Suprapubic skin (tissue), 4 donors: ENCODE results near the gene HSPB9.

Experiments used
- EP300 ChIP-seq: sonication (generic); formaldehyde crosslinking; IDR thresholded peaks from one replicate; pipeline ENCODE4 v1.6.1; 2017; ENCODE audit warnings: antibody characterized with exemption
- POLR2A ChIP-seq, 2 donors: fragments of 450-650 bp; IDR thresholded peaks; one replicate each; pipeline ENCODE4 v1.6.1; 2017; ENCODE audit warnings: antibody characterized with exemption in 2 of 2, mild to moderate bottlenecking in 2 of 2, moderate library complexity in 2 of 2
- POLR2AphosphoS5 ChIP-seq, 3 donors: sonication (generic); formaldehyde crosslinking; IDR thresholded peaks; one replicate each; pipeline ENCODE4 v1.6.1; 2017; ENCODE audit warnings: antibody characterized with exemption in 3 of 3
- TF ChIP-seq, protein P1 (sequence below), 2 donors: fragments of 200-600 bp in 1 of 2; fragments of 450-650 bp in 1 of 2; sonication (generic) in 1 of 2; IDR thresholded peaks; one replicate each; pipeline ENCODE4 v1.5.1; 2016 to 2019; ENCODE audit warnings: antibody characterized with exemption in 2 of 2, mild to moderate bottlenecking in 1 of 2, moderate library complexity in 1 of 2

DNA sequence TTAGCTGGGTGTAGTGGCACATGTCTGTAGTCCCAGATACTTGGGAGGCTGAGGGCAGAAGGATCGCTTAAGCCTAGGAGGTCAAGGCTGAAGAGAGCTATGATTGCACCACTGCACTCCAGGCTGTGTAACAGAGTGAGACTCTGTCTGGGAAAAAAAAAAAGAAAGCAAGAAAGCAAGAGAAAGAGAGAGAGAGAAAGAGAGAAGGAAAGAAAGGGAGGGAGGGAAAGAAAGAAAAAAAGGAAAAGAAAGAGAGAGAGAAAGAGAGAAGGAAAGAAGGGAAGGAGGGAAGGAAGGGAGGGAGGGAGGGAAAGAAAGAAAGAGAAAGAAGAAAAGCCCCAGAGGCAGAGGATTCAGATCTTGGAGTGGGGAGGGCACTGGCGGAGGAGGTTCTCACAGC is 16.6 kb upstream of the HSPB9 start:
- TF ChIP-seq, protein P1, sequence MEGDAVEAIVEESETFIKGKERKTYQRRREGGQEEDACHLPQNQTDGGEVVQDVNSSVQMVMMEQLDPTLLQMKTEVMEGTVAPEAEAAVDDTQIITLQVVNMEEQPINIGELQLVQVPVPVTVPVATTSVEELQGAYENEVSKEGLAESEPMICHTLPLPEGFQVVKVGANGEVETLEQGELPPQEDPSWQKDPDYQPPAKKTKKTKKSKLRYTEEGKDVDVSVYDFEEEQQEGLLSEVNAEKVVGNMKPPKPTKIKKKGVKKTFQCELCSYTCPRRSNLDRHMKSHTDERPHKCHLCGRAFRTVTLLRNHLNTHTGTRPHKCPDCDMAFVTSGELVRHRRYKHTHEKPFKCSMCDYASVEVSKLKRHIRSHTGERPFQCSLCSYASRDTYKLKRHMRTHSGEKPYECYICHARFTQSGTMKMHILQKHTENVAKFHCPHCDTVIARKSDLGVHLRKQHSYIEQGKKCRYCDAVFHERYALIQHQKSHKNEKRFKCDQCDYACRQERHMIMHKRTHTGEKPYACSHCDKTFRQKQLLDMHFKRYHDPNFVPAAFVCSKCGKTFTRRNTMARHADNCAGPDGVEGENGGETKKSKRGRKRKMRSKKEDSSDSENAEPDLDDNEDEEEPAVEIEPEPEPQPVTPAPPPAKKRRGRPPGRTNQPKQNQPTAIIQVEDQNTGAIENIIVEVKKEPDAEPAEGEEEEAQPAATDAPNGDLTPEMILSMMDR (IDR thresholded peaks at IDR 0.05) = no peak
- TF ChIP-seq EP300 (no peak), POLR2A (IDR thresholded peaks at IDR 0.05) (no peak), POLR2AphosphoS5 (IDR thresholded peaks at IDR 0.05) (no peak)
